GM21529 (cell line): Measurements from ENCODE around the gene ODAD3.
"Not testable (repeated sequence)": the region's sequence is repeated elsewhere in the genome, so short reads cannot be mapped to it uniquely, and the experiment has no call there.

ENCODE experiments used
- ATAC-seq: cut with Tn5 transposase; IDR thresholded peaks from one replicate; pipeline ENCODE4 v1.9.1; 2021; ENCODE audit not compliant: unreplicated experiment

The ODAD3 gene

GRCh38 chr19:11461453-11461852 is 26.5 kb upstream of the ODAD3 start:
- no peak for ATAC-seq

GRCh38 chr19:11460207-11460606 is 25.3 kb upstream of the ODAD3 start:
- ATAC-seq, result no peak

GRCh38 chr19:11458912-11459311 is 24.0 kb upstream of the ODAD3 start:
- ATAC-seq, result not testable (repeated sequence)

- ATAC-seq, result no peak
Measured at GRCh38 chr19:11458236-11458900, 23.4 kb upstream of the ODAD3 start.

GRCh38 chr19:11457831-11458230 is 22.9 kb upstream of the ODAD3 start:
- ATAC-seq, result no peak

GRCh38 chr19:11457115-11457514 is 22.2 kb upstream of the ODAD3 start:
- no peak for ATAC-seq

- ATAC-seq, result no peak
Measured at GRCh38 chr19:11456659-11457058, 21.7 kb upstream of the ODAD3 start.

GRCh38 chr19:11455233-11455554 is 20.3 kb upstream of the ODAD3 start:
- not testable (repeated sequence) for ATAC-seq

- ATAC-seq, result no peak
Measured at GRCh38 chr19:11453468-11454341, 18.8 kb upstream of the ODAD3 start.

- ATAC-seq, result no peak
Measured at GRCh38 chr19:11452620-11453310, 17.8 kb upstream of the ODAD3 start.

- no peak for ATAC-seq
Measured at GRCh38 chr19:11451871-11452619, 17.1 kb upstream of the ODAD3 start.

- ATAC-seq, result no peak
Measured at GRCh38 chr19:11451327-11451870, 16.5 kb upstream of the ODAD3 start.

GRCh38 chr19:11450570-11451326 is 15.8 kb upstream of the ODAD3 start:
- ATAC-seq, result no peak

- ATAC-seq, result no peak
Measured at GRCh38 chr19:11448923-11449554, 14.1 kb upstream of the ODAD3 start.

- no peak for ATAC-seq
Measured at GRCh38 chr19:11448410-11448809, 13.5 kb upstream of the ODAD3 start.

- no peak for ATAC-seq
Measured at GRCh38 chr19:11447347-11448262, 12.7 kb upstream of the ODAD3 start.

- no peak for ATAC-seq
Measured at GRCh38 chr19:11446652-11447301, 11.9 kb upstream of the ODAD3 start.

GRCh38 chr19:11446271-11446651 is 11.3 kb upstream of the ODAD3 start:
- ATAC-seq, result no peak
